Psoas muscle (tissue), 8 donors: Measurements from ENCODE around the gene TLE4. TPM values are rescaled to one million over a fixed set of nuclear protein-coding genes. Genes with fewer than 3 reads are reported as not detected.

Experiments used
- ATAC-seq, 4 donors: fragments of 200-7000 bp; cut with Tn5 transposase; one replicate each; pipeline ENCODE4 v1.9.1; 2020; ENCODE audit warnings: moderate library complexity in 3 of 4, mild to moderate bottlenecking in 2 of 4
- DNase-seq, 2 donors: peaks; one replicate each; pipeline ENCODE4 v3.0.0-alpha.2; 2020
- H3K27ac ChIP-seq: fragments of 200-600 bp; one replicate; pipeline ENCODE4 v1.8.0; 2022
- H3K27me3 ChIP-seq, 3 donors: fragments of 200-600 bp in 1 of 3; one replicate each; pipeline versions ENCODE4 v1.6.1 to v1.8.0; 2013 to 2022; ENCODE audit warnings: low read length in 2 of 3, mild to moderate bottlenecking in 2 of 3, moderate library complexity in 1 of 3; ENCODE audit not compliant: insufficient read depth in 3 of 3
- H3K36me3 ChIP-seq, 2 donors: fragments of 200-600 bp in 1 of 2; one replicate each; pipeline versions ENCODE4 v1.6.1 to v1.8.0; 2013 to 2022; ENCODE audit warnings: low read depth in 1 of 2, mild to moderate bottlenecking in 1 of 2, moderate library complexity in 1 of 2; ENCODE audit not compliant: insufficient read depth in 1 of 2
- H3K4me1 ChIP-seq: fragments of 200-600 bp; one replicate; pipeline ENCODE4 v1.8.0; 2022
- H3K4me3 ChIP-seq: fragments of 200-600 bp; one replicate; pipeline ENCODE4 v1.8.0; 2022; ENCODE audit warnings: mild to moderate bottlenecking
- H3K9me3 ChIP-seq: fragments of 200-600 bp; one replicate; pipeline ENCODE4 v1.8.0; 2022
- WGBS, 3 donors: extraction: QIAGEN DNeasy Blood & Tissue Kit; methylation state at CpG; one replicate each; pipeline versions ENCODE4 v1.1.6 to v1.1.7; 2013; 5-methylcytosine and 5-hydroxymethylcytosine counted together
- intact Hi-C, 2 donors: fragments of 100-400 bp; cut with DNase I; formaldehyde crosslinking; loops; one replicate each; pipeline versions ENCODE4 v1.11.0 to v1.14.2; 2022
- polyA plus RNA-seq, 3 donors: library from polyadenylated mRNA; stranded (reverse); fragments of 200-250 nt; gene quantifications; one replicate each; pipeline ENCODE4 v1.2.3, GENCODE V29; 2013
- total RNA-seq, 4 donors: library from RNA; stranded (reverse); fragmentation: NEBNext Ultra II Directional in 2 of 4; extraction: Animal tissue kit (Norgen Biotek cat#: 25700) in 2 of 4; gene quantifications; one replicate each; pipeline versions ENCODE4 v1.2.1 to v1.2.4, GENCODE V29; 2021 to 2023
- TF ChIP-seq, protein P1 (sequence below): fragments of 200-600 bp; IDR thresholded peaks from one replicate; pipeline ENCODE4 v1.8.0; 2022; ENCODE audit warnings: antibody characterized with exemption
- donor health status: healthy with polysubstance abuse.
- donor health status: DM: no; HTN: no; CAD: no; lungs with moderate emphysema.
- donor health status: Bipolar disorder and iron deficiency.
- donor health status: healthy.
- donor health status: DM: yes; HTN: yes; CAD: no.
- donor health status: DM: no; HTN: no; CAD: no.
- donor health status: DM: no; HTN: no; CAD: no.
- donor health status: DM: yes; HTN: yes; CAD: no.

TLE4 gene
- total and polyA plus RNA-seq, 7 donors = 5.1 to 51.9 (median 18.5) TPM

DNA sequence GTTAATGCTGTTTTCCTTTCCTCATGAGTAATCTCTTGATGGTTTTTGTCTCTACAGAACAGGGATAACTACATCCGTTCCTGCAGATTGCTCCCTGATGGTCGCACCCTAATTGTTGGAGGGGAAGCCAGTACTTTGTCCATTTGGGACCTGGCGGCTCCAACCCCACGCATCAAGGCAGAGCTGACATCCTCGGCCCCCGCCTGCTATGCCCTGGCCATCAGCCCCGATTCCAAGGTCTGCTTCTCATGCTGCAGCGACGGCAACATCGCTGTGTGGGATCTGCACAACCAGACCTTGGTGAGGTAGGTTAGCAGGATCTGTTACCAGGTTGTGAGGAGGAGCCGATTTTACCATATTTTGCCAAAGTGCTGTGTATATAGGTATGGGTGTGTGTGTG lies 148.2 kb downstream of the TLE4 start:
- peaks cover 11 to 97% of the 10 kb centered on the region in 2 donors for H3K36me3 ChIP-seq
- WGBS, 3 donors = 94 to 97% (median 96%) methylated on average over 11 of the region's 11 CpGs
- H3K4me1 ChIP-seq = no peaks in the 10 kb centered on the region
- H3K9me3 ChIP-seq = no peaks in the 10 kb centered on the region
- DNase-seq (no peak), ATAC-seq (no peak)
- no peaks in the 10 kb centered on the region for H3K27me3 ChIP-seq
- no peak overlapping the region for H3K4me3 ChIP-seq
- TF ChIP-seq, protein P1, sequence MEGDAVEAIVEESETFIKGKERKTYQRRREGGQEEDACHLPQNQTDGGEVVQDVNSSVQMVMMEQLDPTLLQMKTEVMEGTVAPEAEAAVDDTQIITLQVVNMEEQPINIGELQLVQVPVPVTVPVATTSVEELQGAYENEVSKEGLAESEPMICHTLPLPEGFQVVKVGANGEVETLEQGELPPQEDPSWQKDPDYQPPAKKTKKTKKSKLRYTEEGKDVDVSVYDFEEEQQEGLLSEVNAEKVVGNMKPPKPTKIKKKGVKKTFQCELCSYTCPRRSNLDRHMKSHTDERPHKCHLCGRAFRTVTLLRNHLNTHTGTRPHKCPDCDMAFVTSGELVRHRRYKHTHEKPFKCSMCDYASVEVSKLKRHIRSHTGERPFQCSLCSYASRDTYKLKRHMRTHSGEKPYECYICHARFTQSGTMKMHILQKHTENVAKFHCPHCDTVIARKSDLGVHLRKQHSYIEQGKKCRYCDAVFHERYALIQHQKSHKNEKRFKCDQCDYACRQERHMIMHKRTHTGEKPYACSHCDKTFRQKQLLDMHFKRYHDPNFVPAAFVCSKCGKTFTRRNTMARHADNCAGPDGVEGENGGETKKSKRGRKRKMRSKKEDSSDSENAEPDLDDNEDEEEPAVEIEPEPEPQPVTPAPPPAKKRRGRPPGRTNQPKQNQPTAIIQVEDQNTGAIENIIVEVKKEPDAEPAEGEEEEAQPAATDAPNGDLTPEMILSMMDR = no peak
- intact Hi-C loops = no loop called here
- no peak overlapping the region for H3K27ac ChIP-seq

- Histone ChIP-seq H3K4me3 (no peak overlapping the region), H3K9me3 (no peaks in the 10 kb centered on the region), H3K4me1 (no peaks in the 10 kb centered on the region), H3K36me3 (peaks cover 0 to 19% of the 10 kb centered on the region in 2 donors), H3K27me3 (no peaks in the 10 kb centered on the region), H3K27ac (no peak overlapping the region)
- intact Hi-C loops = no loop called here
- TF ChIP-seq, protein P1 = no peak
- ATAC-seq = no peak
- no peak for DNase-seq
- 55 to 63% (median 61%) methylated on average over 9 of the region's 9 CpGs for WGBS, 3 donors
Measured at GRCh38 chr9:79731171-79731890, 159.6 kb downstream of the TLE4 start.

DNA sequence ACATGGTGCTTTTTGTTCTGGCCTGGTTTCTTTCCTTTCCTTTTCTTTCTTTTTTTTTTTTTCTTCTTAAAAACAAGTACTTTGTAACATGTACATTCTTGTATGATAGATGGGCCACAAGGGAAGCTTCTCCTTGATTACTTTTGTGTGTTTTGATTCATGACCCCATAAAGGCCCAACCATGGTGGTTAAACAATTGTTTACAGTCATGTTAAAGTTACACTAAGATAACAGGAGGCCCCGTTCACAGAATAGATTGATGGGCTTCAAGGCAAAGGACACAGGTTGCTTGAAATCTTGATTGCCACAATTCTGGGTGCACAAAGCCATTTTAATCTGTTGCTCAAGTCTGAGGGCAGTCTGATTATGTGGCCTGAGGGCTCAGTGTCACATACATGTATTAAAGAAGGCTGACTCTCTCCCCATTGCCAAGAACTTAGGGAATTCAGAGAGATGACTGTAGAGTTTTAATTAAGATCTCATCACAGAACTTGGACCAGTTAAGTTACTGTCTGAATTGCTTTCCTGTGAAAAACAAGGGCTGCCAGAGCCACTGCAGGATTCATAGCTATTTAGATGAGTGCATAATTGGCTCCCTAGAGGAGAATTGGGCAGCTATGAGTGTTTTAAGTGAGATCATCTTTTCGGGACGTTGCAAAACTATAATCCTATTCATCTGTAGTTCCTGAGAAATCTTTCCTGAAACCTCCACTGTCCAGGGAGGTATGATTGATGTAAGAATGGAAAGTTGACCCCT lies 163.4 kb downstream of the TLE4 start:
- TF ChIP-seq, protein P1 = no peak
- intact Hi-C loops = no loop called here
- Histone ChIP-seq H3K4me3 (no peak overlapping the region), H3K9me3 (no peaks in the 10 kb centered on the region), H3K27me3 (no peaks in the 10 kb centered on the region), H3K36me3 (no peaks in the 10 kb centered on the region), H3K27ac (no peak overlapping the region), H3K4me1 (no peaks in the 10 kb centered on the region)
- 37 to 46% (median 40%) methylated on average over 3 of the region's 3 CpGs for WGBS, 3 donors
- ATAC-seq (peak in 1 of 4 donors; percentile 23), DNase-seq (no peak)

GRCh38 chr9:79736051-79736450 lies 164.3 kb downstream of the TLE4 start:
- Histone ChIP-seq H3K27ac (no peak overlapping the region), H3K4me3 (no peak overlapping the region), H3K27me3 (no peaks in the 10 kb centered on the region), H3K9me3 (no peaks in the 10 kb centered on the region), H3K36me3 (no peaks in the 10 kb centered on the region), H3K4me1 (no peaks in the 10 kb centered on the region)
- DNase-seq = no peak
- no peak for ATAC-seq
- TF ChIP-seq, protein P1 = no peak
- WGBS, 3 donors = 94% methylated on average over 5 of the region's 5 CpGs
- intact Hi-C loops = no loop called here
